Testis (tissue), 2 donors: Measurements from ENCODE around the gene PMFBP1.

Experiments
- CTCF ChIP-seq, 3 experiments: fragments of 450-650 bp in 2 of 3; fragments of 200-600 bp in 1 of 3; sonication (generic) in 1 of 3; IDR thresholded peaks; one replicate each; pipeline ENCODE4 v1.5.1; 2016 to 2019; ENCODE audit warnings: antibody characterized with exemption in 3 of 3, mild to moderate bottlenecking in 2 of 3, moderate library complexity in 1 of 3
- POLR2A ChIP-seq: fragments of 450-650 bp; IDR thresholded peaks from one replicate; pipeline ENCODE4 v1.6.1; 2017; ENCODE audit warnings: antibody characterized with exemption, mild to moderate bottlenecking, moderate library complexity

GRCh38 chr16:72199761-72200337 lies 27.9 kb upstream of the PMFBP1 start:
- TF ChIP-seq POLR2A (no peak), CTCF (IDR thresholded peaks at IDR 0.05) (no peak)
